ENCODE measurements around the gene MACROD2.
"Not testable (repeated sequence)": the region's sequence is repeated elsewhere in the genome, so short reads cannot be mapped to it uniquely, and the experiment has no call there.

The MACROD2 gene

DNA sequence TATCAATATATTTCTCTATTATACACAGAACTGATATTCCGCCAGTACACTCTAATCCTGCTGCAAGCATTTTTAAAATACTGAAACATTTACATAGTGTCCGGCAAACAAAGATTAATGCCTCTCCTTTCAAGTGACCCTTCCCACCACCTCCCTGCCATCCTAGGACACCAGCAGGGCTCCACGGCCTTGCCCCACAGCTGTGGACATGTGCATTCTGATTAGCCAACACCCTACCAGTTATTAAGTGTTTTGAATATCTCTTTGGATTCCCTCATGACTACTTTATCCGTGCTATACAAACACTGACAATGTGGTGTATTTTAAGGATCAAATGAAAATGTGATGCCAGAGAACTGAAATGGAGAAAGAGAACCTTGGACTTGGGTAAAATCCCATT, 1962.8 kb downstream of the MACROD2 start:
- H3K4me3 ChIP-seq (ENCODE audit: low read length), result no peak overlapping the region
- DNase-seq (ENCODE audit: low read depth, low spot score), result no peak

DNA sequence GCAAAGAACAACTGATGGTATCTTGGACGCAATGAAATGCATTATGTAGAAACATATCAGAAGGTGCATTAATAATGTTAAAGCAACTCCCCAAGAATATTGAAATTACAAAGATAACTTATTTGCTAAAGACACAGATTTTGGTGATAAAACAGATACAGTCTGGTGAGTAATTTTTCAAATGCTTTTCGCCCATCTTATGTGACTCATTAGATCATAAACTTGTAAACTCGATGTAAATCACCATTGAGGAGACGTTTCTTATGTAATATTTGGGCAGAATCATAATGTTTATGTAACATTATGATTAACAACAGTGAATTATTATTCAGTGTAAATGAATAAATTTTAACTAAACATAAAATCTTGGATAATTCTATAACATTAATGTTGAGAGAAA, 1969.8 kb downstream of the MACROD2 start:
- DNase-seq (ENCODE audit: low read depth, low spot score), result no peak

DNA sequence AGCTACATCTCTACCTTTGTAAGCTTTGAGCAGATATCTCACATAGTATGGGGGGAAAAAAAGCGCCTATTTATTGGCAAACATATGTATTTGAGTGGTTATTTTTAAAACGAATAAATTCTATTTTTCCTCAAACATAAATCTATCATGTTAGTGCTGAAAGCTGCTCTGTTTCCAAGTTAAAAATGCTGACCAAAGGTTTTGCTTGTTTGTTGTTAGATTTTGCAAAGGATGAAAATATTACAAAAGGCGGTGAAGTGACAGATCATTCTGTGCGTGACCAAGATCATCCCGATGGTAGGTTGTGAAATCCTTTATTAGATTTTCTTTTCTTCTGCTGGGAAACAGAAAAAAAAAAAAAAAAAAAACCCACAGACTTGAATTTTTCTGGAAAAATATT, 1972.0 kb downstream of the MACROD2 start:
- H3K4me3 ChIP-seq (ENCODE audit: low read length), result no peak overlapping the region
- no peak for DNase-seq (ENCODE audit: low read depth, low spot score)

More for the DNA sequence above, 1969.8 kb downstream of the MACROD2 start:
- no peak overlapping the region for H3K4me3 ChIP-seq (ENCODE audit: low read length)

DNA sequence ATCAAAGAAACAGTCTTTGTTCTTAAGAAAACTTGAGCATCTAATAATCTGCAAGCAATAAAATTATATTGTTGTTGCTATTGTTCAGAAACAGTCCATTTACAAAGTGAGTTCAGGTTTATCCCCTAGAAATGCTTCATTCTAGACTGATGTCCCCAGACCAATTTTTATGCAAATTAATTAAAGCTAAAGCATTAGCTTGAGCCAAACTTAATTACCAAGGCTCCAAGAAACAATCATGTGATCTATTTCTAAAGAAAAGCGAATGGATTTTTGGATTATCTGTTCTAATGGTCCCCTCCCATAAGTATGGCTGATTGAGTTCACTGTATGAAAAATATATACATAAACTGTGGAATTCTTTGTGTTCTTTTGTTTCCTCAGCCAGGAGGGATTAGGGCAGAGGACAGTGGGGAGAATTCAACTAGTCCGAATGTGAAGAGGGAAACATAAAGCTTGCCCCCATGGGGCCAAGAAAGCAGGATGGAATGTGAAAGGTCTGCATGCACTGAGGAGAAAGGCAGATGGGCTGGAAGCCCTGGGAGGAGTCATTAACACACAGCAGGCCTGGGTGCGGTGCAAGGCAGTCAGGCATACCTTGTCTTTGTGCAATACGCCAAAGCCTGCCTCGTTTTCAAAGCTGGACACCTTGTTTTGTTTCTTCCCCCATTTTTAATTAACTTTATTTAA, 1980.9 kb downstream of the MACROD2 start:
- H3K4me3 ChIP-seq (ENCODE audit: low read length), result no peak overlapping the region
- DNase-seq (ENCODE audit: low read depth, low spot score), result no peak

GRCh38 chr20:15977026-15977425, 1981.7 kb downstream of the MACROD2 start:
- DNase-seq (ENCODE audit: low read depth, low spot score), result no peak
- no peak overlapping the region for H3K4me3 ChIP-seq (ENCODE audit: low read length)

DNA sequence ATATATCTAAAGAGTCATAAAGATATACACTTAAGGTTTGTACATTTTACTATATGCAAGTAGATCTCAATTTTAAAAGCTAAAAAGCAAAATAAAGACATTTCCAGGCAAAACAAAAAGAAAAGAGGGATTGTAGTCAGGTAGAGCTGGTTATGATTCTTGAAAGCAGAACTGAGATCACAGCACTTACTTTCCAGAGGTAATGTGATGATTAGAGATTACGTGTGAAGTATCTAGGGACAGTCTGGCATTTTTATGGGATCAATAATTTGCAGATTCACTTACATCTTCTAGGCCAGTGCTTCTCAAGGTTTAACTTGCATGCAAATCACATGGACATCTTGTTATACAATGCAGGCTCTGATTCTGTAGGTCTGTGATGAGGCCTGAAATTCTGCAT, 1982.4 kb downstream of the MACROD2 start:
- DNase-seq (ENCODE audit: low read depth, low spot score), result no peak
- no peak overlapping the region for H3K4me3 ChIP-seq (ENCODE audit: low read length)

DNA sequence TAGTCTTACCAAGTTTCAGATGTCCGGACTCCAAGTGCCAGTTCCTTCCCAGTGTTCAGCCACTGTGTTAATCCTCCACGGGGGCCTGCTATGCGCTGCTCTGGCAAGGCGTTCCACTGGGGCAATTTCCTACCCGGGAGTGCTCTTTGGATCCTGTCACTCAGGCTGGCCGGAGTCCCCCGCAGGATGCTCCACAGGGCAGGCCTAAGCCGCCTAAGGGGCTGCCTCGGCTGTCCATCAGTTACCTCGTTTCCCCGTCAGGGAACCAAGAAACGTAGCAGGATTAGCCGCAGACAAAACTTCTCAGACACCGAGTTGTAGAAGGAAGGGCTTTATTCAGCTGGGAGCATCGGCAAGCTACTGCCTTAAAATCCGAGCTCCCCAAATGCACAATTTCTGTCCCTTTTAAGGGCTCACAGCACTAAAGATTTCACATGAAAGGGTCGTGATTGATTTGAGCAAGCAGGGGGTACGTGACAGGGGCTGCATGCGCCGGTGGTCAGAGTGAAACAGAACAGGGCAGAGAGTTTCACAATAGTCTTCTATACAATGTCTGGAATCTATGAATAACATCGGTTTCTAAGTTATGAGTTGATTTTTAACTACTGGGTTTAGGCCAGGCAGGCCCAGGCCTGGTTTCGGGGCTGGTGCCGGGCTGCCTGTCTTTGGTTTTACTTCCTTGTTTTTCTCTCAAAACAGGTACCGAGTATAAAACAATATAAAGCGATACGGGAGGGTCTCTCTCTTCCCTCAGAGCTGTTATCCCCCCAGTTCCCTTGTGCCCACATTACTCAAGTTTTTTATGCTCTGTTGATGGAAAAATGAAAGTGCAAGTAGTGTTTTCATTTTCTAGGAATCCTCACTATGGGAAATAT, 1990.4 kb downstream of the MACROD2 start:
- not testable (repeated sequence) for DNase-seq (ENCODE audit: low read depth, low spot score); H3K4me3 ChIP-seq (ENCODE audit: low read length)

GRCh38 chr20:15986690-15987089, 1991.4 kb downstream of the MACROD2 start:
- no peak for DNase-seq (ENCODE audit: low read depth, low spot score)
- no peak overlapping the region for H3K4me3 ChIP-seq (ENCODE audit: low read length)

DNA sequence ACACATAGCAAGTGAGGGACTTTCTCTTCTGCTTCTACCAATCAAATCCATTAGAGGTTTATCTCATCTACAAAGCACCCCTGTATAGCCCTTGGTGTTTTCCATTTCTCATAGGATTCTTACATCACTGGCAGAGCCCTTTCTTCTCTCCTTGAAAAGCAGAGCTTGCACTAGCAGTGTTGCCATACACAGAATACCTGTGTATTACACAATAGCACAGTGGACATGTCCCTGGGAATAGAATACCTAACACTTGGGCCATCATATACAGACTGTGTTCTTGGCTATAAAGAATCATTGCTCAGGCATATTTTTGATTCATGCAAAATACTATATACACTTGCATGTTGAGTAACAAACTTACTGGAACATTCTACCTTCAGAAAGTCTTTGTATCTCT, 1996.0 kb downstream of the MACROD2 start:
- DNase-seq (ENCODE audit: low read depth, low spot score), result no peak

GRCh38 chr20:15992564-15992963, 1997.2 kb downstream of the MACROD2 start:
- no peak for DNase-seq (ENCODE audit: low read depth, low spot score)
- no peak overlapping the region for H3K4me3 ChIP-seq (ENCODE audit: low read length)

More for the DNA sequence above, 1996.0 kb downstream of the MACROD2 start:
- H3K4me3 ChIP-seq (ENCODE audit: low read length), result no peak overlapping the region

- H3K4me3 ChIP-seq (ENCODE audit: low read length), result no peak overlapping the region
- no peak for DNase-seq (ENCODE audit: low read depth, low spot score)
Measured at GRCh38 chr20:16000112-16000511, 2004.8 kb downstream of the MACROD2 start.

DNA sequence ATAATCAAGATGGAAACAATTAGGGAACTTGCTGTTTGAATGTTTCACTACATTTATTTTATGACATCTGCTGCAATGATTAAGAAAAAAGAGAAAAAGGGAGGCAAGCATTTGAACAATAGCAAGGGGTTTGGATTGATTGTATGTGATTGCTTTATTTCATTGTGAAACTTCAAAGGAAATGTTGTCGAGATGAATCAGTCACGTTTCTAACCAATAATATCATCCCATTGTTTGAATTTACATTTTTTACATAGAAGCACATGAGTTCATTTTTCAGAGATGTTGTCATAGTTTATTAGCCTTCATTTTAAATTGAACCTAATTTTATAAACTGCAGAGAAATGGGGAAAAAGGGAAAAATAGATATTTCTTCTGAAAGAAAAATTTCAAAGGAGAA, 2006.0 kb downstream of the MACROD2 start:
- no peak overlapping the region for H3K4me3 ChIP-seq (ENCODE audit: low read length)
- no peak for DNase-seq (ENCODE audit: low read depth, low spot score)

DNA sequence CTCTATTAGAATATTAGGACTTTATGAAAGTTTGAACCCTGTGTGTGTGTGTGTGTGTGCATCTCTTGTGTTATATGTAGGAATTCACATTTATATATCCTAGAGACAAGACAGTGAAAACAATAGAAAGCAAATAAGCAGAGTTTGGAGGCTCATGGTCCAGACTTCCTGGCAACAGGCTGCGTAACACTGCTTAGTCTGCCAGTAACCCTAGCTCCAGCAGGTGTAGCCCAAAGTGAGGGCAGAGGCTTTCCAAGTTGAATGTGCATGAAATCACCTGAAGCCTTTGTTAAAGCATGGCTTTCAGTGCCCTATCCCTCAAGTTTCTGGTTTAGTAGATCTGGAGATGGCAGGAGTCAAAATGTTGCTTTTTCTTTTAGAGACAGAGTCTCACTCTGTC, 2008.0 kb downstream of the MACROD2 start:
- H3K4me3 ChIP-seq (ENCODE audit: low read length), result no peak overlapping the region
- DNase-seq (ENCODE audit: low read depth, low spot score), result no peak

- H3K4me3 ChIP-seq (ENCODE audit: low read length), result no peak overlapping the region
- DNase-seq (ENCODE audit: low read depth, low spot score), result no peak
Measured at GRCh38 chr20:16004108-16004854, 2009.0 kb downstream of the MACROD2 start.

DNA sequence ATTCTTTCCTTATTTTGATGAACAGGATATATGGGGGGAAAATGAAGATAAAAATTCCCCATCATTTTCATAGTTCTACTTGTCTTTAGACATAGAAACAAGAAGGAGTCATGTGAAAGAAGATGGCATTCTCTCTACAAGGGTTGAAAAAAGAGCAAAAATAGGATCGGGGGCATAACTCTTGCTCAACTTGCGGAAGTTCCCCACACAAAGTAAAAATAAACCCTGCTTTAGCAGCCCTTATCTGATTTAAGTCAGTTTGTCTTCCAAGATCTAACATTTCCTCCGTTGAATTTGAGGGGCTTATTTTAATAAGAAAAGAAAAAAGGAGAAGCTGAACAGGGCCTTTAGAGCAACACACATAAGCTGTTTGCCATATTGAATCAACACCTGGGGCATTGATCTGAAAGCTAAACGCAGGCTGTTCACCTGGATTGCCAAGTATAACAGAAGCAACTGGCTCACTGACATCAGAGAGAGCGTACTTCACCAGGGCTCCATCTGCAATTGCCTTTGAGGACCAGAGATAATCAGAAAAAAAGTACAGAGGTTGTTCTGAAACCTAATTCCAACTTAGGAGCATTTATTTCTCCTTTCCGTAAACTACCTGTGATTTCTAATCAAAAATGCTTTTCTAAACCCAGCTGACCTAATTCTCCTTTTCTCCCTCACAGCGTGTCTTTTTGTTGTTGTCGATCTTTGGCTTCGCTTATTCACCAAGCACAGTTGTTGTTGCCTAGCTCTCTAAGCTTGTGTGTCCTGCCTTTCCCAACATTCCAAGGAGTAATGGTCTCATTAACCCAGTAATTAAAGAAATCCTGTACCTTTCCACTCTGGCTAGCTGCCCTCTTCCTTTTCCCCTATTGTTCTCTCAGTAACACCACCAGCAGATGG, 2010.0 kb downstream of the MACROD2 start:
- DNase-seq (ENCODE audit: low read depth, low spot score), result no peak

DNA sequence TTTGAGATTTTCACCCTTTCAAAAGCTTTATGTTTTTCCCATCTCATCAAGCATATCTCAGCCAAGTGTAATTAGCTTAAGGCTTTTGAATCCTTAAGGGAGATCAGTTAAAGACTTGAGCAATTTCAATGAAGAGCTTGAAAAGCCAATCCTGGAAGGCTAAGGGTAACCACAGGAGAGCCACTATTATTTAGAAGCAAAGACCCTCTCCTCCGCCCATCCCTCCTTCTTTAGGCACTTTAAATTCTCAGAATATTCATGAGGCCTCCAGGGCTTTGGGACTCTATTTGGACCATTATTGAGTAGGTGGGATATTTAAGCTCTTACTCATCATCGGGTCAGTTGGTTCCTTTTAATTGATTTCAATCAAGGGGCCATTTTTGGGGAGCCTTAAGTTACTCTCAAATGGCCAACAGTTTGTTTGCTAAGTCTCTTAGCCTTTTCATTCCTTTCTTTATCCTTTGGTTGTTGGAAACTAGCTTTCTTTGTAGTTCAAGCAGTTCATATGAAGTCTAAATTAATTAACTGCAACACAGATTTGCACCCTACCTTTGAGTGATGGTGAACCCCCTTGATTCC, 2010.7 kb downstream of the MACROD2 start:
- H3K4me3 ChIP-seq (ENCODE audit: low read length), result no peak overlapping the region
- DNase-seq (ENCODE audit: low read depth, low spot score), result no peak

More for the DNA sequence above, 2010.0 kb downstream of the MACROD2 start:
- no peak overlapping the region for H3K4me3 ChIP-seq (ENCODE audit: low read length)

GRCh38 chr20:16007164-16007563, 2011.8 kb downstream of the MACROD2 start:
- H3K4me3 ChIP-seq (ENCODE audit: low read length), result no peak overlapping the region
- DNase-seq (ENCODE audit: low read depth, low spot score), result no peak

DNA sequence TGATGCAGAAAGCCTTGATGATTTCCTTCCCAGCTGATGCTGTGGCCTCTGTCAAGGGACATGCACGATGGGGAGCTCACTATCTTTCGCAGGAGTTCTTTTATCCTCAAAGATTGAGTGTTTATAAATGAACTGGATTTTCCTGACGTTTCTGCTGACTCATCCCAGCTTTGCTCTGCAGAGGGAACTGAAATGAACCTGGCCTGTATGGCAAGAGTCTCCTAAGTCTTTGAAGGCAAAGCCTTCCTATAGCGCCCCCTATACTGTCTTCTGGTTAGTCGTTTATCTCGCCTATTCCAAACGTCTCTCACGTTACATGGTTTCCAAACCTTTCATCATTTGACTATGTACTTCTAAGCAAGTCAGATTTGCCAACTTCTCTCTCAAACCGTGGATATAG, 2012.6 kb downstream of the MACROD2 start:
- H3K4me3 ChIP-seq (ENCODE audit: low read length), result no peak overlapping the region
- peak; percentile 18 for DNase-seq (ENCODE audit: low read depth, low spot score)

GRCh38 chr20:16011056-16011455, 2015.7 kb downstream of the MACROD2 start:
- H3K4me3 ChIP-seq (ENCODE audit: low read length), result no peak overlapping the region
- DNase-seq (ENCODE audit: low read depth, low spot score), result no peak

Measured in Jurkat, Clone E6-1 (cell line).